IgD-negative memory B cell (primary cell): ENCODE data around the gene UFL1. TPM values are rescaled to one million over a fixed set of nuclear protein-coding genes. Genes with fewer than 3 reads are reported as not detected.
"Not testable (repeated sequence)": the region's sequence is repeated elsewhere in the genome, so short reads cannot be mapped to it uniquely, and the experiment has no call there.

Experiments
- H3K27ac Mint-ChIP-seq, 3 donors: one replicate each; pipeline ENCODE4 v1.8.0; 2020 to 2022; ENCODE audit warnings: mild to moderate bottlenecking in 3 of 3, mixed read lengths in 3 of 3, moderate library complexity in 1 of 3
- H3K27me3 Mint-ChIP-seq: one replicate; pipeline ENCODE4 v1.8.0; 2021; ENCODE audit warnings: mixed read lengths
- H3K36me3 Mint-ChIP-seq: one replicate; pipeline ENCODE4 v1.8.0; 2020; ENCODE audit warnings: mild to moderate bottlenecking, mixed read lengths
- H3K4me1 Mint-ChIP-seq, 3 donors: one replicate each; pipeline ENCODE4 v1.8.0; 2020 to 2022; ENCODE audit warnings: mixed read lengths in 3 of 3, mild to moderate bottlenecking in 1 of 3
- H3K4me3 Mint-ChIP-seq, 4 donors: one replicate each; pipeline ENCODE4 v1.8.0; 2020 to 2022; ENCODE audit warnings: mild to moderate bottlenecking in 4 of 4, mixed read lengths in 4 of 4, moderate library complexity in 3 of 4
- H3K9me3 Mint-ChIP-seq, 3 donors: one replicate each; pipeline ENCODE4 v1.8.0; 2020 to 2021; ENCODE audit warnings: mixed read lengths in 3 of 3, mild to moderate bottlenecking in 1 of 3
- polyA plus RNA-seq: library from polyadenylated mRNA; unstranded; fragments of 300-500 nt; fragmentation: Illumina TruSeq; gene quantifications from one replicate; pipeline ENCODE4 v1.2.3, GENCODE V29; 2021

The UFL1 gene
- 16.8 TPM for polyA plus RNA-seq

DNA sequence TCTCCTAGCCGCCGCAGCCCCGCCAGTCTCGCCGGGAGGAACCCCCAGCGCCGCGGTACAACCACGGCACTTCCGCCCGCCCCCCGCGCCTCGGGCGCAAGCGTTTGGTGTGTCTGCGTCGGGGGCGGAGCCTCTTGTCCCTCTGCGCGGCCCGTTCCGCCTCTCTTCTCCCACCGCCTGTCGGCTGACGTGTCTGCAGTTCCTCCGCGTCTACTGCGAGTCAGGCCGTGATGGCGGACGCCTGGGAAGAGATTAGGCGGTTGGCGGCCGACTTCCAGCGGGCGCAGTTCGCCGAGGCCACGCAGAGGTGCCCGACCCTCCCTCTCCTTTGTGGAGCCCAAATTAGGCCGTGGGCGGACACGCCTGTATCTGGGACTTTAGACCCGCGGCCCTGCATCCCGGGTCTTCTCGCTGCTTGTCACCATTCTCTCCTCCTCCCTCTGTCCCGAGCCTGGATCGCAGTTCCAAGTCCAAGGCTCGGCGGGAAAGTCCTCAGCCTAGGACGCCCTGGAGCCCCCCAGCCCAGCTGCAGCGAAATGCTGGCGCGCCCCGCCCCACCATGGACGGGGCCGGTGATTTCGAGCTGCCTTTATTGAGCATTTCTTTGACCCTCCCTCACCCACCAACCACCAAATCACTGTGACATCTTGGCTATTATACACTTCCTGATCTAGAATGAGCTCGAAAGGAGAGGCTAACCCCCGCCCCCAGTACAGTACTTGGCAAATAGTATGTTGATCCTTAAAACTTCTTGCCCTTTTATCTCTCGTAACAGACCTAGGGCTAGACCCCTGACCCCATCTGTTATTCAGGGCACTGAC is at the start of gene UFL1:
TSS of gene UFL1 (plus strand) at position 163 of the 821 bp plus-strand sequence. CDS start at position 231, 68 bp downstream.
- Mint-ChIP-seq H3K4me3 (peak within 1 kb of the TSS; percentile 96 to 100 (median 99)), H3K36me3 (peaks cover 3% of the 10 kb centered on the region), H3K9me3 (no peaks in the 10 kb centered on the region), H3K4me1 (peaks cover 18 to 28% (median 27%) of the 10 kb centered on the region in 3 donors), H3K27ac (peak within 1 kb of the TSS; percentile 98 to 100 (median 99)), H3K27me3 (no peaks in the 10 kb centered on the region)

- not testable (repeated sequence) for H3K27ac Mint-ChIP-seq, H3K4me1 Mint-ChIP-seq, H3K4me3 Mint-ChIP-seq, H3K36me3 Mint-ChIP-seq, H3K27me3 Mint-ChIP-seq
- peaks cover 7 to 25% (median 24%) of the 10 kb centered on the region in 3 donors for H3K9me3 Mint-ChIP-seq
Measured at GRCh38 chr6:96472291-96472690, 49.3 kb upstream of the UFL1 start.

DNA sequence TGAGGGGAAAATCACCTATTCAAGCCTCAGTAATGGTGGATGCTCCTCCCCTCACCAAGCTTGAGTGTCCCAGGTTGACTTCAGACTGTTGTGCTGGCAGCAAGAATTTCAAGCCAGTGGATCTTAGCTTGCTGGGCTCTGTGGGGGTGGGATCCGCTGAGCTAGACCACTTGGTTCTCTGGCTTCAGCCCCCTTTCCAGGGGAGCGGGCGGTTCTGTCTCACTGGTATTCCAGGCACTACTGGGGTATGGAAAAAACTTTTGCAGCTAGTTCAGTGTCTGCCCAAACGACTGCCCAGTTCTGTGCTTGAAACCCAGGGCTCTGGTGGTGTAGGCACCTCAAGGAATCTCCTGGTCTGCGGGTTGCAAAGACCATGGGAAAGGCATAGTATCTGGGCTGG is 42.9 kb upstream of the UFL1 start:
- Mint-ChIP-seq H3K9me3 (peaks cover 10 to 43% (median 16%) of the 10 kb centered on the region in 3 donors), H3K27me3 (peaks cover 3% of the 10 kb centered on the region), H3K27ac (no peak overlapping the region), H3K36me3 (no peaks in the 10 kb centered on the region), H3K4me3 (no peak overlapping the region), H3K4me1 (no peaks in the 10 kb centered on the region)

DNA sequence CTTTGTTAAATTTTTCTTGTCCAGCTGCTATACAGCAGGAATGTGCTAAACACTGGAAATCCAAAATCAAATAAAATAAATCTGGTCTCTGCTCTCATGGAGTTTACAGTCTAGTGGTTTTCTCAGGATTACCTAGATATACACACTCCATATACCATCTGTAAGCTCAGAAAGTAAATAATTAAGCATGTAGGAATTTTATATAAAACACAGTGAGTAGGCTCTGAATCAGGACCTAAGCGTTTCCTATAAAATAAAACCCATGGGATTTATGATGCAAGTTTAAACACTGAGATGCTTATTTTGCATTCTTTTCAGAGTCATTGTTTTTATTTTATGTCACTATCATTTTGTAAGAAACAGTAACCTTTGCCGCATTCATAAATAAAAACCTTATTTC is 29.7 kb upstream of the UFL1 start:
- Mint-ChIP-seq H3K4me3 (no peak overlapping the region), H3K27ac (no peak overlapping the region), H3K9me3 (peaks cover 12 to 36% (median 26%) of the 10 kb centered on the region in 3 donors), H3K27me3 (no peaks in the 10 kb centered on the region), H3K36me3 (peaks cover 2% of the 10 kb centered on the region), H3K4me1 (no peaks in the 10 kb centered on the region)

DNA sequence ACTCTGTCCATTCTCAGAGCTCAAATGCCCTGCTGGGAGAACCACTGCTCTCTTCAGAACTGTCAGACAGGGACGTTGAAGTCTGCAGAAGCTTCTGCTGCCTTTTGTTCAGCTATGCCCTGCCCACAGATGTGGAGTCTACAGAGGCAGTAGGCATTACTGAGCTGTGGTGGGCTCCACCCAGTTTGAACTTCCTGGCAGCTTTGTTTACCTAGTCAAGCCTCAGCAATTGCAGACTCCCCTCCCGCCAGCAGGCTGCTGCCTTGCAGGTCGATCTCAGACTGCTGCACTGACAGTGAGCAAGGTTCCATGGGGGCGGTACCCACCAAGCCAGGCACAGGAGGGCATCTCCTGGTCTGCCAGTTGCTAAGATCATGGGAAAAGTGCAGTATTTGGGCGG is 21.8 kb upstream of the UFL1 start:
- peaks cover 7 to 10% (median 9%) of the 10 kb centered on the region in 3 donors for H3K4me1 Mint-ChIP-seq
- H3K36me3 Mint-ChIP-seq: peaks cover 7% of the 10 kb centered on the region
- H3K27ac Mint-ChIP-seq: no peak overlapping the region
- peaks cover 1 to 22% (median 19%) of the 10 kb centered on the region in 3 donors for H3K9me3 Mint-ChIP-seq
- H3K27me3 Mint-ChIP-seq: no peaks in the 10 kb centered on the region
- peak overlapping the region in 3 of 4 donors; percentile 46 to 88 (median 67) for H3K4me3 Mint-ChIP-seq

DNA sequence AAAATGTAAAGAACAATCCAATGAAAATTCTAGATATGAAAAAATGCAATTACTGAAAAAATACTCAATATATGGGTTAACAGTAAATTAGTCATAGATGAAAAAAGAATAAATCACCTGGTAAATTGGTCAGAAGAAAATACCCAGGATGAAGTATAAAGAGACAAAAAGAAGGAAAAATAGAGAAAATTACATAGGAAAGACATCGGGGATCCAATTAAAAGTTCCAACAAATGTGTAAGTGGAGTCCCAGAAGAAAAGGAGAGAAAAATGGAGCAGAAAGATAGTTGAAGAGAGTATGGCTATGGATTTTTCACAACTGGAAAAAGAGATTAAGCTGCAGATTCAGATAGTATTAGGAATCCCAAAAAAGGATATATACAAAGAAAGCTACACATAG is 18.7 kb upstream of the UFL1 start:
- Mint-ChIP-seq H3K4me1 (peaks cover 6 to 10% (median 9%) of the 10 kb centered on the region in 3 donors), H3K27ac (no peak overlapping the region), H3K36me3 (peaks cover 10% of the 10 kb centered on the region), H3K27me3 (no peaks in the 10 kb centered on the region), H3K9me3 (peaks cover 0 to 13% (median 10%) of the 10 kb centered on the region in 3 donors), H3K4me3 (peak overlapping the region in 1 of 4 donors; percentile 39)

DNA sequence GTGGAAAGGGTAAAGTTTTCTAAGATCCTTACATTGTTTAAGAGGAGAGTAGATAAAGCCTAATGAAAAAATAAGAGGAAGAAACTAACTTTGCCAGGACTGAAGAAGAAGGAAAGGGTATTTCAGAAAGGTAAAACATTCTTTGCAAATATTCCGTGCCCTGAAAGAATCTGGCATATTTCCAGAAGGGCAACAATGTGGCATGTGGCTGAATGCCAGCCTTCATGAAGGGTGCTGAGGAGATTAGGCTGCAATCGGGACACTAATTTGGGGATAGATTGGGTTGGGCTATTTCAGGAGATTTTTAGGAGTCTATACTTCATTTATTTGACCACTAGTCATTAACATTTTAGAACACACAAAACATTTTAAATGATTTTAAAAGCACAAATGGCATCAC is 16.2 kb upstream of the UFL1 start:
- H3K4me1 Mint-ChIP-seq: peaks cover 2 to 3% (median 2%) of the 10 kb centered on the region in 3 donors
- no peaks in the 10 kb centered on the region for H3K27me3 Mint-ChIP-seq
- peaks cover 12% of the 10 kb centered on the region for H3K36me3 Mint-ChIP-seq
- H3K4me3 Mint-ChIP-seq: no peak overlapping the region
- H3K9me3 Mint-ChIP-seq: peaks cover 0 to 19% (median 11%) of the 10 kb centered on the region in 3 donors
- no peak overlapping the region for H3K27ac Mint-ChIP-seq

GRCh38 chr6:96509281-96509680 is 12.3 kb upstream of the UFL1 start:
- no peaks in the 10 kb centered on the region for H3K27me3 Mint-ChIP-seq
- no peaks in the 10 kb centered on the region for H3K4me1 Mint-ChIP-seq
- no peak overlapping the region for H3K4me3 Mint-ChIP-seq
- peaks cover 0 to 7% (median 7%) of the 10 kb centered on the region in 3 donors for H3K9me3 Mint-ChIP-seq
- H3K36me3 Mint-ChIP-seq: peaks cover 10% of the 10 kb centered on the region
- no peak overlapping the region for H3K27ac Mint-ChIP-seq

- peaks cover 18 to 27% (median 24%) of the 10 kb centered on the region in 3 donors for H3K4me1 Mint-ChIP-seq
- H3K4me3 Mint-ChIP-seq: peak overlapping the region in 3 of 4 donors; percentile 96 to 100 (median 100)
- H3K27ac Mint-ChIP-seq: peak overlapping the region; percentile 33 to 99 (median 78)
- H3K27me3 Mint-ChIP-seq: no peaks in the 10 kb centered on the region
- no peaks in the 10 kb centered on the region for H3K9me3 Mint-ChIP-seq
- H3K36me3 Mint-ChIP-seq: no peaks in the 10 kb centered on the region
Measured at GRCh38 chr6:96520171-96521115, 1.2 kb upstream of the UFL1 start.

DNA sequence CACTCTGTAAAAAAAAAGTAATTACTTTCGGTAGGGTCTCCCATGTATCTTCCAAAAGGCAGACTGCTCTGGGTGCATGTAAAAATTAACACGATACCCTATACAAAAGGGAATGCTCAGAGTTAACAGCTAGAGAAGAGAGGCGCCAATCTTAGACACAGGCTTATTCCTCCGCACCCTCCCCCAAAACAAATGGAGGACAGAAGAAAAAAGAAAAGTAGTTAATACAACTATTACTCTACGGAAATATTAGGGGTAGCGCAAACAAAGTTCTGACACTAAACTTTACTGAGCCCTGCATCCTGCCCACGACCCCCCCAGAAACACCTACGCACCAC is 331 bp upstream of the UFL1 start:
- Mint-ChIP-seq H3K4me3 (peak overlapping the region; percentile 96 to 100 (median 99)), H3K4me1 (peaks cover 18 to 27% (median 25%) of the 10 kb centered on the region in 3 donors), H3K36me3 (peaks cover under 1% of the 10 kb centered on the region), H3K27ac (peak overlapping the region; percentile 98 to 100 (median 99)), H3K9me3 (no peaks in the 10 kb centered on the region), H3K27me3 (no peaks in the 10 kb centered on the region)

DNA sequence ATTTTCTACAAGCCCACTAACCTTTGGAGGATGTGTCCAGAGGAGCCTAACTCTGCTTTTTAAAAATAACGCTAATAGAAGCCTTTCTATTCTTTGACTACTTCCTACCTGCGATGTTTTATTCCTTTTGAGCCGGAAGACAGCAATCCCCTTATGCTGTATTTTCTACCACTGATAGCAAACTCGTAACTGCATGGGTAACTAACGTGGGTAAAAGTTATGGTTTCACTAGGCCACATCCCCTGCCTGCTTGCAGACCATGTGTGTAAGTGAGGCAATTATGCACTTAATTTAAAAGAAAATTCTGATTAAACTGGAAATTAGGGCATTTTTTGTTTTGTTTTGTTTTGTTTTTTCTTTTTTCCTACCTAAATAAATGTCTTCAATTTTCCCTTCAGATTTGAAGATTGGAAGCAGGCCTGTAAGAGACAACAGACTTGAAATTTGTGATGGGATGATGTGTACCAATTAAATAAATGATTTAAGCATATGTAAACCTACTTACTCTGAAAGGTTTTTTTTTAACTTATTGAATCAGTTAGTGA is 931 bp downstream of the UFL1 start:
- Mint-ChIP-seq H3K4me3 (peak overlapping the region; percentile 96 to 100 (median 99)), H3K36me3 (peaks cover 6% of the 10 kb centered on the region), H3K9me3 (no peaks in the 10 kb centered on the region), H3K4me1 (peaks cover 19 to 28% (median 27%) of the 10 kb centered on the region in 3 donors), H3K27me3 (no peaks in the 10 kb centered on the region), H3K27ac (peak overlapping the region; percentile 98 to 100 (median 99))

DNA sequence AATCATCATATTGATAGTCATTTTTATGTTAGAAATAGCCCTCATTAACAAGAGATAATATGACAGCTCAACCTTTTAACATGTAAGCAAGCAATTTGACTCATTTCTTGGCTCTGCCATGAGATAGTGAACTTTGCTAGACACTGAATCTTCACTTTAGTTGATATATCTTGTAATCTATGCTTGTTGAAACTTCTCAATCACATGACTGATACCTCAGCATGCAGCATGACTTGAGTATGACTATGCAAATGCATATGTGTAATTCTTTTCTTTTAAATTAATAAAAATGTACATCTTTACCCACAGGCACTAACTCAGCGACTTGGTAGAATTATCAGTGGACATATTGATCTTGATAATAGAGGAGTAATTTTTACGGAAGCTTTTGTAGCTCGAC is 6.6 kb downstream of the UFL1 start:
- Mint-ChIP-seq H3K4me1 (peaks cover 16 to 21% (median 19%) of the 10 kb centered on the region in 3 donors), H3K36me3 (peaks cover 20% of the 10 kb centered on the region), H3K9me3 (peaks cover 0 to 7% (median 0%) of the 10 kb centered on the region in 3 donors), H3K27me3 (no peaks in the 10 kb centered on the region), H3K4me3 (no peak overlapping the region), H3K27ac (no peak overlapping the region)

- H3K27me3 Mint-ChIP-seq: no peaks in the 10 kb centered on the region
- peak overlapping the region in 1 of 3 donors; percentile 17 for H3K27ac Mint-ChIP-seq
- peaks cover 16% of the 10 kb centered on the region for H3K36me3 Mint-ChIP-seq
- peaks cover 13 to 16% (median 15%) of the 10 kb centered on the region in 3 donors for H3K4me1 Mint-ChIP-seq
- peak overlapping the region in 1 of 4 donors; percentile 61 for H3K4me3 Mint-ChIP-seq
- H3K9me3 Mint-ChIP-seq: peaks cover 0 to 7% (median 0%) of the 10 kb centered on the region in 3 donors
Measured at GRCh38 chr6:96532399-96532798, 10.8 kb downstream of the UFL1 start.

- Mint-ChIP-seq H3K36me3 (peaks cover 7% of the 10 kb centered on the region), H3K4me1 (peaks cover 0 to 3% (median 2%) of the 10 kb centered on the region in 3 donors)
Measured at GRCh38 chr6:96537726-96538125, 16.1 kb downstream of the UFL1 start.

More at GRCh38 chr6:96537726-96538125, 16.1 kb downstream of the UFL1 start:
- H3K9me3 Mint-ChIP-seq: no peaks in the 10 kb centered on the region
- H3K27me3 Mint-ChIP-seq: no peaks in the 10 kb centered on the region
- peak overlapping the region in 1 of 3 donors; percentile 53 for H3K27ac Mint-ChIP-seq
- no peak overlapping the region for H3K4me3 Mint-ChIP-seq
